Activated CD8-positive, alpha-beta memory T cell treated with anti-CD3 and anti-CD28 coated beads, Interleukin-2, amount 50 U/mL, for 24 hours (primary cell): Measurements from ENCODE around the gene ZFYVE28.
"Not testable (repeated sequence)": the region's sequence is repeated elsewhere in the genome, so short reads cannot be mapped to it uniquely, and the experiment has no call there.

ENCODE experiments used
- DNase-seq: peaks from one replicate; pipeline ENCODE4 v3.0.0-alpha.2; 2020; ENCODE audit errors: extremely low read depth

ZFYVE28 gene

GRCh38 chr4:2446656-2447564 is 28.5 kb upstream of the ZFYVE28 start:
- no peak for DNase-seq

GRCh38 chr4:2445571-2445970 is 27.1 kb upstream of the ZFYVE28 start:
- DNase-seq, result no peak

GRCh38 chr4:2445130-2445529 is 26.7 kb upstream of the ZFYVE28 start:
- no peak for DNase-seq

GRCh38 chr4:2443956-2444740 is 25.7 kb upstream of the ZFYVE28 start:
- no peak for DNase-seq

GRCh38 chr4:2443061-2443730 is 24.8 kb upstream of the ZFYVE28 start:
- DNase-seq, result no peak

GRCh38 chr4:2442175-2442993 is 23.9 kb upstream of the ZFYVE28 start:
- DNase-seq, result no peak

GRCh38 chr4:2441393-2442174 is 23.1 kb upstream of the ZFYVE28 start:
- peak; percentile 38 for DNase-seq

GRCh38 chr4:2438822-2439718 is 20.6 kb upstream of the ZFYVE28 start:
- no peak for DNase-seq

GRCh38 chr4:2437475-2438215 is 19.2 kb upstream of the ZFYVE28 start:
- no peak for DNase-seq

GRCh38 chr4:2436761-2437474 is 18.5 kb upstream of the ZFYVE28 start:
- no peak for DNase-seq

GRCh38 chr4:2436301-2436700 is 17.9 kb upstream of the ZFYVE28 start:
- DNase-seq, result no peak

GRCh38 chr4:2434420-2434819 is 16.0 kb upstream of the ZFYVE28 start:
- DNase-seq, result no peak

- no peak for DNase-seq
These were observed 15.3 kb upstream of the ZFYVE28 start for GRCh38 chr4:2433609-2434350.

- DNase-seq, result no peak
These were observed 14.6 kb upstream of the ZFYVE28 start for GRCh38 chr4:2432991-2433530.

- DNase-seq, result no peak
These were observed 13.6 kb upstream of the ZFYVE28 start for GRCh38 chr4:2432004-2432403.

- DNase-seq, result not testable (repeated sequence)
These were observed 11.7 kb upstream of the ZFYVE28 start for GRCh38 chr4:2429945-2430757.
